GM18505 (cell line): Measurements from ENCODE around the gene EEFSEC.

Experiments used
- ATAC-seq: cut with Tn5 transposase; IDR thresholded peaks from one replicate; pipeline ENCODE4 v1.9.1; 2021; ENCODE audit not compliant: unreplicated experiment
- POLR2A ChIP-seq: IDR thresholded peaks from 4 replicates; pipeline ENCODE4 v1.6.1; 2011; ENCODE audit warnings: borderline replicate concordance; ENCODE audit not compliant: insufficient read depth, insufficient read length; ENCODE audit errors: extremely low read depth

The EEFSEC gene, protein sequence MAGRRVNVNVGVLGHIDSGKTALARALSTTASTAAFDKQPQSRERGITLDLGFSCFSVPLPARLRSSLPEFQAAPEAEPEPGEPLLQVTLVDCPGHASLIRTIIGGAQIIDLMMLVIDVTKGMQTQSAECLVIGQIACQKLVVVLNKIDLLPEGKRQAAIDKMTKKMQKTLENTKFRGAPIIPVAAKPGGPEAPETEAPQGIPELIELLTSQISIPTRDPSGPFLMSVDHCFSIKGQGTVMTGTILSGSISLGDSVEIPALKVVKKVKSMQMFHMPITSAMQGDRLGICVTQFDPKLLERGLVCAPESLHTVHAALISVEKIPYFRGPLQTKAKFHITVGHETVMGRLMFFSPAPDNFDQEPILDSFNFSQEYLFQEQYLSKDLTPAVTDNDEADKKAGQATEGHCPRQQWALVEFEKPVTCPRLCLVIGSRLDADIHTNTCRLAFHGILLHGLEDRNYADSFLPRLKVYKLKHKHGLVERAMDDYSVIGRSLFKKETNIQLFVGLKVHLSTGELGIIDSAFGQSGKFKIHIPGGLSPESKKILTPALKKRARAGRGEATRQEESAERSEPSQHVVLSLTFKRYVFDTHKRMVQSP

GRCh38 chr3:128153156-128154041 lies at the start of gene EEFSEC:
Gene EEFSEC, plus strand, starts transcription at chr3:128153481. Its CDS starts 27 bp downstream, at chr3:128153508.
- ATAC-seq: peak; percentile 77

GRCh38 chr3:128107834-128108233 lies 45.4 kb upstream of the EEFSEC start:
- ATAC-seq: no peak
- TF ChIP-seq POLR2A: no peak

More at GRCh38 chr3:128153156-128154041, at the start of gene EEFSEC:
- TF ChIP-seq POLR2A: peak; percentile 72

DNA sequence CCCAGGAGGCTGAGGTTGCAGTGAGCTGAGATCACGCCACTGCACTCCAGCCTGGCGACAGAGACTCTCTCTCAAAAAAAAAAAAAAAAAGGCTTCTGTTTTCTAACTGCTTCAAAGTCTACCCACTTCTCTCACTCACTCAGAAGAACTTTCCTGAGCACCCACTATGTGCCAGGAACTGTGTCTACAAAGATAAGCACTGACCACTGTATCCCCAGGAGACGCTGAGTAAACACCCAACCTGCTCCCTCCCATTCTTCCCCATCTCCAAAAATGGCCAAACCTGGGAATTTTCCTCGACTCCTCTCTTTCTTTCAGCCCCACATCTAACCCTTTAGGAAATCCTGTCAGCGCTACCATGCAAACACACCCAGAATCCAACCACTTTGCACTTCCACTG lies 42.1 kb upstream of the EEFSEC start:
- no peak for TF ChIP-seq POLR2A
- ATAC-seq: no peak

- no peak for ATAC-seq
- TF ChIP-seq POLR2A: no peak
Measured at GRCh38 chr3:128112357-128112968, 40.8 kb upstream of the EEFSEC start.

GRCh38 chr3:128113817-128114794 lies 39.2 kb upstream of the EEFSEC start:
- no peak for ATAC-seq
- no peak for TF ChIP-seq POLR2A

GRCh38 chr3:128122013-128122412 lies 31.3 kb upstream of the EEFSEC start:
- no peak for TF ChIP-seq POLR2A
- ATAC-seq: no peak

DNA sequence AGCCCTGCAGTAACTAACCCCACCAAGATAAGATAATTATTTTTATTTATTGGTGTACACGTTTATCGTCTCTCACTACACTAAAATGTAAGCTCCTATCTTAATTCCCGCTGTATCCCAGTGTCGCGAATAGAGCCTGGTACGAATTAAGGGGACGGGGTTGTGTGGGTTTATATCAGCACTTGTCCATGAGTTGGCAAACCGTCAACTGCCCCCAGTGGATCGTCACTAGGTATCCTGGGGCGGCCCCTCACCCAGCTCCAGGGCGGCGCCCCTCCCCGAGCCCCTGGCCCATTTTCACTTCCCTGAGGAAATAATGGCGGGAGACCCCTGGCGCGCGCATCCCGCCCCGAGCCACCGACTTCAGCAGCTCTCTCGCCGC lies 30.1 kb upstream of the EEFSEC start:
- TF ChIP-seq POLR2A: no peak

GRCh38 chr3:128123538-128124368 lies 29.5 kb upstream of the EEFSEC start, which contains the start of gene RUVBL1:
Gene RUVBL1, minus strand, starts transcription at chr3:128123812. Its CDS starts 88 bp downstream, at chr3:128123724.
- ATAC-seq: peak; percentile 99
- TF ChIP-seq POLR2A: peak; percentile 65

More for the DNA sequence above, 30.1 kb upstream of the EEFSEC start:
- no peak for ATAC-seq

DNA sequence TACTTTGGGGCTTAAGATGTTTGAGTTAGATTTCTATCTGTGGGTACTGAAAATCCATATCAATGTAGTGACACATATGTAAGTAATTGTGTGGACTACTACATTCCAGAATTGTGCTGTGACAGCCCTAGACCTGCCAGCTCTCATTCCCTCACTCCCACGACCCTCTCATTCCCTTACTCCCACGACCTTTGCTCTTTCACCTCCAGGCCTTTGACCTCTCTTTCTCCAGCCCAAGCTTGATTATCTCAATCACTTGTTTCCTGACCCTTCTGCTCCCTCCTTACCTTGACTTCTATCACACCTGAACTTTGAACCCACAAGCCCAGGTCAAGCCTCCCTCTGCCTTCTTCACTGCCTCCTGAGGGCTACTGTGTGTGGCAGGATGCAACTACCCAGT lies 26.0 kb upstream of the EEFSEC start:
- ATAC-seq: no peak
- TF ChIP-seq POLR2A: no peak

DNA sequence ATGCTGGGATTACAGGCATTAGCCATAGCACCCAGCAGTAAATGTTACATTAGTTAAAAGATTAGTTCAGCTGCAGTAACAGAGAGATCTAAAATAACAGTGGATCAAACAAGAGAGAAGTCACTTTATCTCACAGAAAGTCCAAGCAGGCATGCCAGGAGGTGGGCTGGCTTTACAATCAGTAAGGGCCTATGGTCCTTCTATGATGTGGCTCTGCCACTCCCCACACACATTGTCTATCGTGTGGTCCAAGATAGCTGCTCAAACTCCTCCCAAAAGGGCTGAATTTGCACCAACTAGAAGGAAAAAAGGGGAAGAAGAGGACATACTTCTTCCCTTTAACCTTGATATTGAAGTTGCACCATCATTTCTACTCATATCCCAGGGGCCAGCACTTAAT lies 25.0 kb upstream of the EEFSEC start:
- ATAC-seq: no peak
- TF ChIP-seq POLR2A: no peak

DNA sequence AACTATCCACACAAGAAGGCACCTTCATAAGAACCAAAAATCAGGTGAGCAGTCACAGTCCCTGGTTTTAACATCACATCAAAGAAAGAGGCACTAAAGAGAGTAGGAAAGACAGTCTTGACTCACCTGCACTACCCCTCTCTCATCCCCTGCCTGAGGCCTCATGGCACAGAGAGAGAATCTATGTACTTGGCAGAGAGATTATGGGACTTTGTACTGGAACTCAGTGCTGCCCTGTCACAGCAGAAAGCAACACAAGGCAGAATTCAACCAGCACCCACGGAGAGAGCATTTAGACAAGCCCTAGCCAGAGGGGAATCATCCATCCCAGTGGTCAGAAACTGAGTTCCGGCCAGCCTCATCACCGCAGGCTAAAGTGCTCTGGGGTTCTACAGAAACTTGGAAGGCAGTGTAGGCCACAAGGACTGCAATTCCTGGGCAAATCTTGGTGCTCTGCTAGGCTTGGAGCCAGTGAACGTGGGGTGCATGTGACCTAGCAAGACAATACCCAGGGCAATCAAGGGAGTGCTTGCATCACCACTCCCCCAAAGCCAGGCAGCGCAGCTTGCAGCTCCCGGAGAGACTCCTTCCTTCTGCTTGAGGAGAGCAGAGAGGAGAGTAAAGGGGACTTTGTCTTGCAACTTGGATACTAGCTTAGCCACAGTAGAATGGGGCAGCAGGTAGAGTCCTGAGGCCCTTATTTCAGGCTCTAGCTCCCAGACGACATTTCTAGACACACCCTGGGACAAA lies 21.2 kb upstream of the EEFSEC start:
- no peak for ATAC-seq

More for the DNA sequence above, 21.2 kb upstream of the EEFSEC start:
- no peak for TF ChIP-seq POLR2A
